Stimulated activated CD8-positive, alpha-beta memory T cell treated with anti-CD3 and anti-CD28 coated beads, Interleukin-4, amount 100 ng/mL, for 4 hours (primary cell): ENCODE data around the gene CAPZB.
"Not testable (repeated sequence)": the region's sequence is repeated elsewhere in the genome, so short reads cannot be mapped to it uniquely, and the experiment has no call there.

Experiments used
- DNase-seq, 2 donors: peaks; one replicate each; pipeline ENCODE4 v3.0.0-alpha.2; 2020; ENCODE audit warnings: low read depth in 2 of 2, low spot score in 1 of 2

The CAPZB gene

GRCh38 chr1:19485362-19486187 lies at the start of gene CAPZB:
CAPZB (minus strand) TSS chr1:19485539; CDS start chr1:19485438, 101 bp downstream.
- peak; percentile 79 to 91 for DNase-seq

DNA sequence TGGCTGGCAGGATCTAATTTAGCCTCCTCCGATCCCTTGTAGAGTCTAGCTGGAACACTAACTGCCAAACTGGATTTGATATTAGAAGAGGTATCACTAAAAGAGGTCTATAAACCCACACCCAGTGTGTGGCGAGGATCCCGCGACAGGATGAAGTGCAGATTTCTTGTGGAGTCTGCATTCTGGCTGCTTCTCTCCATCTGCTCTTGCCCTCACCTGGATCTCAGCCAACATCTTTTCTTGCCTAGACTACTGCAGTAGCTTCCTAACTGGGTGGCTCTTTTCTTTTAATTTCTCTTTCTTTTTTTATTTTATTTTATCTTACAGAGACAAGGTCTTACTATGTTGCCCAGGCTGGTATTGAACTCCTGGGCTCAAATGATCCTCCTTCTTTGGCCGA lies 48.9 kb upstream of the CAPZB start:
- no peak for DNase-seq

GRCh38 chr1:19533626-19534025 lies 48.3 kb upstream of the CAPZB start:
- DNase-seq: no peak

DNA sequence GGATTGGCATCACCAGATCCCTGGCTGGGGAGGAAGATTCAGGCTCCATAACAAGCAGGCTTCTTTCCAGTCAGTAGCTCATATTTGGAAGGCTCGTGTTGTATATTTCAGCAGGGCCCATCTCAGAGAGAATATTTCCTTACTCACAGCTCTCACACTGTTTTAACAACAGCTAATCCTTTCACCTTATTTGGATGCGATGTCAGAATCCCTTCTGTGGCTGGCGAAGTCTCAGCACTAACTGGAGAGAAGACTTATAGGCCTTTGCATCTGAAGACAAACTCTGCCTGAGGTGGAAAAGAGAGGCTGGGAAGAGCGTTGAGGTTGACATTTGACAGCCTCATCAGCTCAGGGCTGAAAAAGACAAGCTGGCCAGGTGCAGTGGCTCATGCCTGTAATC lies 47.2 kb upstream of the CAPZB start:
- no peak for DNase-seq

- DNase-seq: no peak
Measured at GRCh38 chr1:19529664-19530063, 44.3 kb upstream of the CAPZB start.

- no peak for DNase-seq
Measured at GRCh38 chr1:19528438-19528837, 43.1 kb upstream of the CAPZB start.

GRCh38 chr1:19525607-19526545 lies 40.5 kb upstream of the CAPZB start:
- no peak for DNase-seq

DNA sequence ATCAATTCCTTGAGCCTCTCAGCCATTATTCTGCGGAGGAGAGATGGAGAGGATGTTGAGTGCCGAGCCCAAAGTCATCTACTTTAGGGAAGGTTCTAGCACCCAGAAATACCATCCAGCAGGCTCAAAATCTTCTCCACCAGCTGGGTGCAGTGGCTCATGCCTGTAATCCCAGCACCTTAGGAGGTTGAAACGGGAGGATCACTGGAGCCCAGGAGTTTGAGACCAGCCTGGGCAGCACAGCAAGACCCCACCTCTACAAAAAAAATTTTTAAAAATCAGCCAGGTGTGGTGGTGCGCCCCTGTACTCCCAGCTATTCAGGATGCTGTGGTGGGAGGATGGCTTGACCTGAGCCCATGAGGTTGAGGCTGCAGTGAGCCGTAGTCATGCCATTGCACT lies 39.5 kb upstream of the CAPZB start:
- DNase-seq: no peak

DNA sequence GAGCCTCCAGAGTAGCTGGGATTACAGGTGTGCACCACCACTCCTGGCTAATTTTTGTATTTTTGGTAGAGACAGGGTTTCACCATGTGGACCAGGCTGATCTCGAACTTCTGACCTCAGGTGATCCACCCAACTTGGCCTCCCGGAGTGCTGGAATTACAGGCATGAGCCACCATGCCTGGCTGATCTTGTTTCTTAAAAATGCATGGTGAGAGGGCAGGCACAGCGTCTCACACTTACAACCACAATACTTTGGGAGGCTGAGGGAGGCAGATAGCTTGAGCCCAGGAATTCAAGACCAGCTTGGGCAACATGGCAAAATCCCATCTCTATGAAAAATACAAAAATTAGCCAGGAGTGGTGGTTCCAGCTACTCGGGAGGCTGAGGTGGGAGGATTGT lies 37.2 kb upstream of the CAPZB start:
- DNase-seq: not testable (repeated sequence)

- no peak for DNase-seq
Measured at GRCh38 chr1:19521411-19521810, 36.1 kb upstream of the CAPZB start.

- no peak for DNase-seq
Measured at GRCh38 chr1:19517017-19517416, 31.7 kb upstream of the CAPZB start.

GRCh38 chr1:19515201-19515600 lies 29.9 kb upstream of the CAPZB start:
- no peak for DNase-seq

GRCh38 chr1:19514391-19514831 lies 29.1 kb upstream of the CAPZB start:
- DNase-seq: no peak

- no peak for DNase-seq
Measured at GRCh38 chr1:19512545-19512944, 27.2 kb upstream of the CAPZB start.

DNA sequence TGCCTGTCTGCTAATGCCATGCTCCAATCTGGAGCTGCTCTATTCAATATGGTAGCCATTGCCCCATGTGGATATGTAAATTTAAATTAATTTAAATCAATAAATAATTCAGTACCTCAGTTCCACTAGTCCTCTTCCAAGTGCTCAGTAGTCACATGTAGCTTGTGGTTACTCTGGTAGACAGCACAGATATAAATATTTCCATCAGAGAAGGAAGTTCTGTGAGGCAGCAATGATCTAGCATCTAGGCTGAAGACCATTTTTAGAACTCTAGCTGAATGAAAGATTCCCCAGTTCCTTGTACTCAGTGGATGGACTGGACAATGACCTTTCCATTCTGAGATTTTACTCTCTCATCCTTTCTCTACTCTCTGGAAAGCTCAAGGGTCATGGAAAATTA lies 25.8 kb upstream of the CAPZB start:
- no peak for DNase-seq

DNA sequence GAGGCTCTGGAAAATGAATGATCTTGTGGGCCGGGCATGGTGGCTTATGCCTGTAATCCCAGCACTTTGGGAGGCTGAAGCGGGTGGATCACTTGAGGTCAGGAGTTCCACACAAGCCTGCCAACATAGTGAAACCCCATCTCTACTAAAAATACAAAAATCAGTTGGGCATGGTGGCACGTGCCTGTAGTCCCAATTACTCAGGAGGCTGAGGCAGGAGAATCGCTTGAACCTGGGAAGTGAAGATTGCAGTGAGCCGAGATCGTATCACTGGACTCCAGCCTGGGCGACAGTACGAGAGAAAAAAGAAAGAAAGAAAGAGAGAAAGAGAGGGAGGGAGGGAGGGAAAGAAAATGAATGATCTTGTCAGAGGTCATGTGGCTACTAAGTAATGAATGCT lies 24.3 kb upstream of the CAPZB start:
- DNase-seq: not testable (repeated sequence)

DNA sequence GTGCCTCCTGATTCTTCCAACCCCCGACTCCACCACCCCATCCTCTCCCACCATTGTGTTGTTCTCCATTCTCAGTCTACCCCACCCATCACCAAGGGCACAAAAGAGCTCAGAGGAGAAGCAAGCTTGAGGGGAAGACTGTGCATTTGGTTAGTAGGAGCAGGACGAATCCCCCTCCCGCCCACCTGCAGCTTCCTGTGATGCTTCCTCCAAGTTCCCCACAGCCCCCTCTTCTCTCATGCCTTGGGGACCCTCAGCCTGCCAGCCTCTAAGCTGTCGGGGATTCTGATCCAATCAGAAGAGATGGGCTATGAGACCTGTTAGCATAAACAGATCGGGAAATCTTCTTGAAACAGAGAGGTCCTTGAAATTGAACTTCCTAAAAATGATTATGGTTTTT lies 22.2 kb upstream of the CAPZB start:
- no peak for DNase-seq

DNA sequence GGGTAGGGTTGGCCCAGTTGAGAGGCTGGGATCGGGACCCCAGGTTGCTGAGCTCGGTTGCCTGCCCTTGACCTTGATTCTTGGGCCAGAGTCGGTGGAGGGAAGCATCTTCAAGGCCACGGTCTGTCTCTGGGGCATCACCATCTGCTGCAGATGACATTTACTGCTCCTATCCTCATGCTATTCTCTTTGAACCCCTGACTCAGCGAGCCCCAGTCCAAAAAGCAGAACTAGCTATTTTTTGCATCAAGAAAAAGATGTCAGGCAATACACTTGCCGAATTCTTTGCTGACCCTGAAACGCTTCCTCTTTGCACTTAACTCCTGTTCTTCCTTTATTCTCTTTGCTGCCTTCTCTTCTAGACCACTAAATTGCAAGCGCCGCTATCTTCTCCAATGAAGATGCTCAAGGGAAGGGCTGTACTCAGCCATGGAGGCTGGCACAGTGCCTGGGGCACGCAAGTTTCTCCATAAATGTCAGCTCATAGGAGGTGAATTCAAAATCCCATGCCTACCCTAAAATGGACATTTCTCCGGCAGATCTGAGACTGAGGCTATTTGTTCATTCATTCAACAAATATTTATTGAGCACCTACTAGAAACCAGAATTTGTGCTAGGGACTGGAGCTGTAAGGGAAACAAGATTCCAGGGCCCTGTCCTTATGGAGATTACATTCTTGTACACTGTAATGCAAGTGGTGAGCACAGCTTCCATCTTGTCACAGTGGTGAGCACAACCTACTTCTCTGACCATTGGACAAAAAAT lies 20.5 kb upstream of the CAPZB start:
- no peak for DNase-seq

- DNase-seq: no peak
Measured at GRCh38 chr1:19504796-19505692, 19.7 kb upstream of the CAPZB start.

GRCh38 chr1:19502284-19502683 lies 16.9 kb upstream of the CAPZB start:
- DNase-seq: not testable (repeated sequence)
